ENCODE results near the gene CHDH. TPM values are rescaled to one million over a fixed set of nuclear protein-coding genes. Genes with fewer than 3 reads are reported as not detected.

Gene CHDH
- total and polyA plus RNA-seq, 12 donors = 0.29 to 17.5 (median 2.2) TPM

- no peaks in the 10 kb centered on the region for H3K27me3 ChIP-seq
- H3K4me1 ChIP-seq = no peaks in the 10 kb centered on the region
- intact Hi-C loops (cut with DNase I) = loop anchor here in 1 of 10 donors (10.0 kb wide), 1 partner anchor 151 kb away; no protein-coding TSS in a partner anchor
- H3K4me3 ChIP-seq = no peak overlapping the region
- TF ChIP-seq CTCF (IDR thresholded peaks at IDR 0.05) = no peak
- DNase-seq (no peak), ATAC-seq (no peak)
- no peaks in the 10 kb centered on the region for H3K9me3 ChIP-seq
- no peak overlapping the region for H3K27ac ChIP-seq
- WGBS, 2 donors = 92 to 97% methylated on average over 5 of the region's 5 CpGs
- H3K36me3 ChIP-seq = peaks cover 3 to 100% (median 62%) of the 10 kb centered on the region in 9 donors
These were observed 19.7 kb upstream of the CHDH start for GRCh38 chr3:53865732-53866499.

- Histone ChIP-seq H3K4me3 (no peak overlapping the region), H3K27me3 (no peaks in the 10 kb centered on the region), H3K36me3 (peaks cover 0 to 97% (median 37%) of the 10 kb centered on the region in 9 donors), H3K9me3 (no peaks in the 10 kb centered on the region), H3K4me1 (peaks cover 0 to 9% (median 0%) of the 10 kb centered on the region in 9 donors), H3K27ac (no peak overlapping the region)
- intact Hi-C loops (cut with DNase I) = loop anchor here in 1 of 10 donors (10.0 kb wide), 1 partner anchor 148 kb away; no protein-coding TSS in a partner anchor
- DNase-seq (no peak), ATAC-seq (no peak)
- TF ChIP-seq CTCF (IDR thresholded peaks at IDR 0.05) = no peak
- 93 to 94% methylated on average over 1 of the region's 1 CpG for WGBS, 2 donors
These were observed 16.9 kb upstream of the CHDH start for GRCh38 chr3:53863145-53863544.

GRCh38 chr3:53862241-53862640 lies 16.0 kb upstream of the CHDH start:
- no peak for DNase-seq
- peaks cover 0 to 88% (median 30%) of the 10 kb centered on the region in 9 donors for H3K36me3 ChIP-seq

GRCh38 chr3:53860196-53860595 lies 14.0 kb upstream of the CHDH start:
- Histone ChIP-seq H3K27me3 (no peaks in the 10 kb centered on the region), H3K36me3 (peaks cover 0 to 68% (median 20%) of the 10 kb centered on the region in 9 donors), H3K4me3 (no peak overlapping the region), H3K4me1 (peaks cover 0 to 9% (median 0%) of the 10 kb centered on the region in 9 donors), H3K9me3 (no peaks in the 10 kb centered on the region), H3K27ac (no peak overlapping the region)
- no peak for TF ChIP-seq CTCF (IDR thresholded peaks at IDR 0.05)
- 53 to 64% methylated on average over 4 of the region's 4 CpGs for WGBS, 2 donors
- intact Hi-C loops (cut with DNase I) = loop anchor here in 1 of 10 donors (10.0 kb wide), 1 partner anchor 145 kb away; no protein-coding TSS in a partner anchor
- ATAC-seq (peak in 4 of 8 donors; percentile 34 to 71 (median 55)), DNase-seq (no peak)

More at GRCh38 chr3:53862241-53862640, 16.0 kb upstream of the CHDH start:
- WGBS, 2 donors = 85 to 92% methylated on average over 3 of the region's 3 CpGs
- intact Hi-C loops (cut with DNase I) = loop anchor here in 1 of 10 donors (10.0 kb wide), 1 partner anchor 147 kb away; no protein-coding TSS in a partner anchor
- no peak overlapping the region for H3K4me3 ChIP-seq
- H3K4me1 ChIP-seq = peaks cover 0 to 9% (median 0%) of the 10 kb centered on the region in 9 donors
- H3K27ac ChIP-seq = no peak overlapping the region
- H3K27me3 ChIP-seq = no peaks in the 10 kb centered on the region
- TF ChIP-seq CTCF (IDR thresholded peaks at IDR 0.05) = no peak
- no peaks in the 10 kb centered on the region for H3K9me3 ChIP-seq
- ATAC-seq = no peak
